ENCODE data around the gene USP9X.
"Not testable (repeated sequence)": the region's sequence is repeated elsewhere in the genome, so short reads cannot be mapped to it uniquely, and the experiment has no call there.

USP9X gene

GRCh38 chrX:41167888-41168287 is 82.6 kb downstream of the USP9X start:
- no peaks in the 10 kb centered on the region for H3K27me3 ChIP-seq (ENCODE audit: control insufficient read depth, insufficient read depth, low read length)
- H3K36me3 ChIP-seq (ENCODE audit: insufficient read depth, low read length) = peaks cover 48% of the 10 kb centered on the region

GRCh38 chrX:41176263-41176662 is 91.0 kb downstream of the USP9X start:
- H3K36me3 ChIP-seq (ENCODE audit: insufficient read depth, low read length) = peaks cover 30% of the 10 kb centered on the region
- no peaks in the 10 kb centered on the region for H3K9me3 ChIP-seq (replicated peaks; ENCODE audit: low read length)
- H3K27me3 ChIP-seq (ENCODE audit: control insufficient read depth, insufficient read depth, low read length) = no peaks in the 10 kb centered on the region
- H3K9ac ChIP-seq (ENCODE audit: low read depth, low read length) = no peak overlapping the region
- no peaks in the 10 kb centered on the region for H3K4me1 ChIP-seq (ENCODE audit: control insufficient read depth, insufficient read depth, low read length)
- no peak overlapping the region for H3K4me2 ChIP-seq (ENCODE audit: low read length)
- H3K4me3 ChIP-seq (ENCODE audit: low read length) = no peak overlapping the region

More at GRCh38 chrX:41167888-41168287, 82.6 kb downstream of the USP9X start:
- H3K9me3 ChIP-seq (replicated peaks; ENCODE audit: low read length) = no peaks in the 10 kb centered on the region
- no peaks in the 10 kb centered on the region for H3K4me1 ChIP-seq (ENCODE audit: control insufficient read depth, insufficient read depth, low read length)
- no peak overlapping the region for H3K4me2 ChIP-seq (ENCODE audit: low read length)
- no peak overlapping the region for H3K4me3 ChIP-seq (ENCODE audit: low read length)
- H3K9ac ChIP-seq (ENCODE audit: low read depth, low read length) = no peak overlapping the region

GRCh38 chrX:41177297-41177696 is 92.1 kb downstream of the USP9X start:
- no peak overlapping the region for H3K9ac ChIP-seq (ENCODE audit: low read depth, low read length)
- H3K4me3 ChIP-seq (ENCODE audit: low read length) = no peak overlapping the region
- no peaks in the 10 kb centered on the region for H3K9me3 ChIP-seq (replicated peaks; ENCODE audit: low read length)
- H3K4me2 ChIP-seq (ENCODE audit: low read length) = no peak overlapping the region
- no peaks in the 10 kb centered on the region for H3K27me3 ChIP-seq (ENCODE audit: control insufficient read depth, insufficient read depth, low read length)
- H3K4me1 ChIP-seq (ENCODE audit: control insufficient read depth, insufficient read depth, low read length) = no peaks in the 10 kb centered on the region
- peaks cover 27% of the 10 kb centered on the region for H3K36me3 ChIP-seq (ENCODE audit: insufficient read depth, low read length)

GRCh38 chrX:41178201-41178600 is 93.0 kb downstream of the USP9X start:
- H3K4me1 ChIP-seq (ENCODE audit: control insufficient read depth, insufficient read depth, low read length) = no peaks in the 10 kb centered on the region
- no peaks in the 10 kb centered on the region for H3K9me3 ChIP-seq (replicated peaks; ENCODE audit: low read length)
- H3K27me3 ChIP-seq (ENCODE audit: control insufficient read depth, insufficient read depth, low read length) = no peaks in the 10 kb centered on the region
- no peak overlapping the region for H3K9ac ChIP-seq (ENCODE audit: low read depth, low read length)
- no peak overlapping the region for H3K4me2 ChIP-seq (ENCODE audit: low read length)
- peaks cover 22% of the 10 kb centered on the region for H3K36me3 ChIP-seq (ENCODE audit: insufficient read depth, low read length)
- H3K4me3 ChIP-seq (ENCODE audit: low read length) = no peak overlapping the region

- Histone ChIP-seq H3K9ac (ENCODE audit: low read depth, low read length) (no peak overlapping the region), H3K27me3 (ENCODE audit: control insufficient read depth, insufficient read depth, low read length) (no peaks in the 10 kb centered on the region), H3K9me3 (replicated peaks; ENCODE audit: low read length) (no peaks in the 10 kb centered on the region), H3K4me3 (ENCODE audit: low read length) (no peak overlapping the region), H3K4me1 (ENCODE audit: control insufficient read depth, insufficient read depth, low read length) (no peaks in the 10 kb centered on the region), H3K4me2 (ENCODE audit: low read length) (no peak overlapping the region), H3K36me3 (ENCODE audit: insufficient read depth, low read length) (peaks cover 24% of the 10 kb centered on the region)
These were observed 95.1 kb downstream of the USP9X start for GRCh38 chrX:41180194-41180908.

GRCh38 chrX:41184312-41184711 is 99.1 kb downstream of the USP9X start:
- no peaks in the 10 kb centered on the region for H3K9me3 ChIP-seq (replicated peaks; ENCODE audit: low read length)
- H3K9ac ChIP-seq (ENCODE audit: low read depth, low read length) = no peak overlapping the region
- no peaks in the 10 kb centered on the region for H3K4me1 ChIP-seq (ENCODE audit: control insufficient read depth, insufficient read depth, low read length)
- H3K36me3 ChIP-seq (ENCODE audit: insufficient read depth, low read length) = peaks cover 24% of the 10 kb centered on the region
- no peak overlapping the region for H3K4me2 ChIP-seq (ENCODE audit: low read length)
- H3K27me3 ChIP-seq (ENCODE audit: control insufficient read depth, insufficient read depth, low read length) = no peaks in the 10 kb centered on the region
- no peak overlapping the region for H3K4me3 ChIP-seq (ENCODE audit: low read length)

GRCh38 chrX:41186946-41187345 is 101.7 kb downstream of the USP9X start:
- not testable (repeated sequence) for H3K4me3 ChIP-seq (ENCODE audit: low read length); H3K4me2 ChIP-seq (ENCODE audit: low read length); H3K27me3 ChIP-seq (ENCODE audit: control insufficient read depth, insufficient read depth, low read length); H3K4me1 ChIP-seq (ENCODE audit: control insufficient read depth, insufficient read depth, low read length); H3K9me3 ChIP-seq (replicated peaks; ENCODE audit: low read length); H3K9ac ChIP-seq (ENCODE audit: low read depth, low read length)
- H3K36me3 ChIP-seq (ENCODE audit: insufficient read depth, low read length) = peaks cover 33% of the 10 kb centered on the region

- no peak overlapping the region for H3K9ac ChIP-seq (ENCODE audit: low read depth, low read length)
- peaks cover 42% of the 10 kb centered on the region for H3K36me3 ChIP-seq (ENCODE audit: insufficient read depth, low read length)
- H3K4me2 ChIP-seq (ENCODE audit: low read length) = no peak overlapping the region
- no peaks in the 10 kb centered on the region for H3K27me3 ChIP-seq (ENCODE audit: control insufficient read depth, insufficient read depth, low read length)
- no peaks in the 10 kb centered on the region for H3K9me3 ChIP-seq (replicated peaks; ENCODE audit: low read length)
- no peak overlapping the region for H3K4me3 ChIP-seq (ENCODE audit: low read length)
- H3K4me1 ChIP-seq (ENCODE audit: control insufficient read depth, insufficient read depth, low read length) = no peaks in the 10 kb centered on the region
These were observed 103.9 kb downstream of the USP9X start for GRCh38 chrX:41189156-41189555.

- Histone ChIP-seq H3K4me1 (ENCODE audit: control insufficient read depth, insufficient read depth, low read length) (no peaks in the 10 kb centered on the region), H3K9me3 (replicated peaks; ENCODE audit: low read length) (no peaks in the 10 kb centered on the region), H3K4me2 (ENCODE audit: low read length) (no peak overlapping the region), H3K9ac (ENCODE audit: low read depth, low read length) (no peak overlapping the region), H3K27me3 (ENCODE audit: control insufficient read depth, insufficient read depth, low read length) (no peaks in the 10 kb centered on the region), H3K36me3 (ENCODE audit: insufficient read depth, low read length) (peaks cover 44% of the 10 kb centered on the region), H3K4me3 (ENCODE audit: low read length) (no peak overlapping the region)
These were observed 107.6 kb downstream of the USP9X start for GRCh38 chrX:41192880-41193279.

GRCh38 chrX:41198410-41198809 is 113.2 kb downstream of the USP9X start:
- Histone ChIP-seq H3K4me3 (ENCODE audit: low read length) (no peak overlapping the region), H3K36me3 (ENCODE audit: insufficient read depth, low read length) (peaks cover 49% of the 10 kb centered on the region), H3K4me1 (ENCODE audit: control insufficient read depth, insufficient read depth, low read length) (no peaks in the 10 kb centered on the region)

GRCh38 chrX:41200785-41201184 is 115.5 kb downstream of the USP9X start:
- no peak overlapping the region for H3K4me2 ChIP-seq (ENCODE audit: low read length)
- no peaks in the 10 kb centered on the region for H3K9me3 ChIP-seq (replicated peaks; ENCODE audit: low read length)
- H3K36me3 ChIP-seq (ENCODE audit: insufficient read depth, low read length) = peaks cover 60% of the 10 kb centered on the region
- H3K9ac ChIP-seq (ENCODE audit: low read depth, low read length) = no peak overlapping the region
- no peak overlapping the region for H3K4me3 ChIP-seq (ENCODE audit: low read length)
- no peaks in the 10 kb centered on the region for H3K27me3 ChIP-seq (ENCODE audit: control insufficient read depth, insufficient read depth, low read length)
- no peaks in the 10 kb centered on the region for H3K4me1 ChIP-seq (ENCODE audit: control insufficient read depth, insufficient read depth, low read length)

More at GRCh38 chrX:41198410-41198809, 113.2 kb downstream of the USP9X start:
- no peak overlapping the region for H3K4me2 ChIP-seq (ENCODE audit: low read length)
- H3K9ac ChIP-seq (ENCODE audit: low read depth, low read length) = no peak overlapping the region
- H3K9me3 ChIP-seq (replicated peaks; ENCODE audit: low read length) = no peaks in the 10 kb centered on the region
- no peaks in the 10 kb centered on the region for H3K27me3 ChIP-seq (ENCODE audit: control insufficient read depth, insufficient read depth, low read length)

GRCh38 chrX:41209853-41210252 is 124.6 kb downstream of the USP9X start:
- no peak overlapping the region for H3K9ac ChIP-seq (ENCODE audit: low read depth, low read length)
- peaks cover 13% of the 10 kb centered on the region for H3K9me3 ChIP-seq (replicated peaks; ENCODE audit: low read length)
- H3K4me2 ChIP-seq (ENCODE audit: low read length) = no peak overlapping the region
- H3K4me3 ChIP-seq (ENCODE audit: low read length) = no peak overlapping the region
- no peaks in the 10 kb centered on the region for H3K27me3 ChIP-seq (ENCODE audit: control insufficient read depth, insufficient read depth, low read length)
- H3K36me3 ChIP-seq (ENCODE audit: insufficient read depth, low read length) = peaks cover 55% of the 10 kb centered on the region
- H3K4me1 ChIP-seq (ENCODE audit: control insufficient read depth, insufficient read depth, low read length) = no peaks in the 10 kb centered on the region

Measured in skeletal muscle satellite cell (primary cell).